Brain microvascular endothelial cell (primary cell): ENCODE data around the gene BAHD1.

Experiments used
- DNase-seq: peaks from one replicate; pipeline ENCODE4 v3.0.0-alpha.2; 2020
- H3K27ac ChIP-seq: fragments of 250-450 bp; sonication (Bioruptor Pico); 2 replicates; pipeline ENCODE4 v1.5.1; 2020; ENCODE audit warnings: mild to moderate bottlenecking, moderate library complexity
- H3K27me3 ChIP-seq: fragments of 250-450 bp; sonication (Bioruptor Pico); replicated peaks from 2 replicates; pipeline ENCODE4 v1.5.1; 2020; ENCODE audit warnings: mild to moderate bottlenecking
- H3K36me3 ChIP-seq: fragments of 250-450 bp; sonication (Bioruptor Pico); replicated peaks from 2 replicates; pipeline ENCODE4 v1.5.1; 2020; ENCODE audit warnings: mild to moderate bottlenecking
- H3K4me3 ChIP-seq: 2 replicates; pipeline ENCODE4 v1.5.1; 2011; ENCODE audit warnings: low read depth, mild to moderate bottlenecking, control low read depth, low read length, moderate library complexity
- CTCF ChIP-seq: IDR thresholded peaks from 2 replicates; pipeline ENCODE4 v1.5.1; 2011; ENCODE audit warnings: low read depth, mild to moderate bottlenecking, moderate library complexity, low read length, control low read depth, inconsistent platforms; ENCODE audit errors: missing control alignments
- in situ Hi-C: cut with HindIII; loops from 2 replicates; pipeline ENCODE4 v1.10.0; 2017; ENCODE audit warnings: low sequenced_read_pairs, low pct_ligation_motif_present

Gene BAHD1

DNA sequence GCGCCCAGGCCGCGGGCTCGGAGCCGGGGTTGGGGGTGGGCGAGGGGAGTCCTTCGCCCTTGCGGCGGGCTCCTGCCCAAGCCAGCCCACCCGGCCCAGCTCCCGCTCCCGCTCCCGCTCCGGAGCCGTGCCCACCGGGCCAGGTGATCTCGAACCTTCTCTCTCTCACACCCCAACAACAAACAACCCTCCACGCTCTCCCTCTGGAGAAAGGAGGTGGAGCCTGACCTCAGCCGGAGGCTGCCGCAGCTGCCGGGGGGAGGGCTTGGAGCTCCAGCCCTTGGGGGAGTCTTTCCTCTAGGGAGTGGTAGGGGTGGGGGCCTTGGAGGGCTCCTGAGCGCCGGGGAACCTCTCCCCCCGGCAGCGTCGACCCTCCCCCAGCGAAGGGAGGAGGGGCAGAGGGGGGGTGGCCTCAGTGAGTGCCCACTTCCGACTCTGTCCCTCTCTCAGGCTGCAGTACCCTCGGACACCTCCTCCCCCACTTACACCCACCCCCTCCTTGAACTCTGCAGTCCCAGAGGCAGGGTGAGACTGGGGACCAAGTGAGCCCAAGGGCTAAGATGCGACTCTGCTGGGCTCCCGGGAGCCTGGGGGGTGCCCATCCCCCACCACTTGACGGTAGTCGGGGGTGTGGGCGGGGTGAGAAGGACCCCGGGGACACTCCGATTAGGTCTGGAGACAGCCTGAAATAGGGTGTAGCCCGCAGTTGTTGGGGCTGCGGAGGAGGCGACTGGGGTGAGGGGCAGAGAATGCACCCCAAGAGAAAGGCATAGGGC, 4.4 kb upstream of the BAHD1 start:
- no peak for DNase-seq
- Histone ChIP-seq H3K27me3 (peaks cover 42% of the 10 kb centered on the region), H3K27ac (no peak overlapping the region), H3K36me3 (no peaks in the 10 kb centered on the region), H3K4me3 (peak overlapping the region; percentile 31)
- no peak for TF ChIP-seq CTCF
- in situ Hi-C loops: no loop called here

DNA sequence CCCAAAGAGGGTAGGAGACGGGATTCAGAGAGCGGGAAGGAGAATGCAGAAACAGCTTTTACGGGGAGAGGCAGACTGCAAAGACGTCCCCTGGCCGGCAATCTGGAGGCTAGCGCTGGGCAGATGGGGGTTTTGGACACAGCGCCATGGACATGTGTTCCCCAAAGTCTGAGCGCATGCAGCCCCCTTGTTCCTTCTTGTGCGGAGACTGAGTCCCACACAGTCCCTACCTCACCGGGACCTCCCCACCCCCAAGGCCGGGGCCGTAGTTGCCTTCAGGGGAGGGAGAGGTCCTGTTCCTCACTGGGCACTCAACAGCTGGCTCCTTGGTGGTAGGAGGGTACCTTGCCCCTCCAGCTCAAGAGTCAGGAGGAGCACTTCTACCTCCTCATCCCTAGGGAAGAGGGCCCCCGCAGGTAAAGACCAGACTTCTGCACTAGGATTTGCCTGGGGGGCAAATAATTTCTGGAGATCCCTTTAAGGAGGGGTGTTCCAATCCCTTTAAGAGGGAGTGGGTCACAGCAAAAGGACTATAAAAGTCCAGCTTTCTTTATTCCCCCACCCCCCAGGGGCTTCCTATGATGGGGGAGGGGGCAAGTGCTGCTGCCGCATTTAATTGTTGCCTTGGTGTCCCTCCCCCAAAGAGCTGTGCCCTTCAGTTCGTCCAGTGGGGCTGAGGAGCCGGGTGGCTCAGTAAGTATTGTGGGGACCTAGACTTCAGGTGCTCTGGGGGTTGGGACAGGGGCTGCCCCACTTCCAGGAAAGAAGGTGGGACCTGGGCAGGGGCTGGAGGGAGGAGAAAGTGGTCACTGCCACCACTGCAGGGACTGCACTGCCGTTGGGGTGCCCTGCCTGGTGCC, 3.6 kb upstream of the BAHD1 start:
- no peak overlapping the region for H3K4me3 ChIP-seq
- no peak for TF ChIP-seq CTCF

GRCh38 chr15:40437752-40438687, 2.7 kb upstream of the BAHD1 start:
- H3K27ac ChIP-seq: no peak overlapping the region
- H3K36me3 ChIP-seq: no peaks in the 10 kb centered on the region
- H3K27me3 ChIP-seq: peaks cover 42% of the 10 kb centered on the region
- in situ Hi-C loops: no loop called here
- DNase-seq: no peak
- TF ChIP-seq CTCF: no peak
- H3K4me3 ChIP-seq: no peak overlapping the region

More for the DNA sequence above, 3.6 kb upstream of the BAHD1 start:
- Histone ChIP-seq H3K27me3 (peaks cover 42% of the 10 kb centered on the region), H3K36me3 (no peaks in the 10 kb centered on the region), H3K27ac (no peak overlapping the region)
- in situ Hi-C loops: no loop called here
- DNase-seq: no peak

DNA sequence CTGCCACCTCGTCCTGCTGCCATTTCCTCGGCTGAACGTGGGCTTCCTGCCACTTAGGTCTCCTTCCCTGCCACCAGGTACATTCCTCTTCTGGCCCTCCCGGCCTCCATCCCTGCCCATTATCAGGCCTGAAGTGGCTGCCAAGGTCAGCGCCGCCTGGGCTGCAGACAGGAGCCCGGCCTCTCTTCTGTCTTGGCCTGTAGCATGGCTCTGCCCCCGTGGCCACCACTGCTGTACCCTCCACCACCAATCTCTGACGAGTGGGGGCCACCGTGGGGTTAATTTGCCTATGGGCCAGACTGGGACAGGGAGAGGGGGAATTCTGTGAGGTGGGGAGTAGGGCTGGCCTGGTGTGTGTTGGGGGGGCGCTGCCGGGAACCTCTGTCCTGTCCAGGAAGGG, 2.0 kb upstream of the BAHD1 start:
- no peak for TF ChIP-seq CTCF
- Histone ChIP-seq H3K36me3 (no peaks in the 10 kb centered on the region), H3K27ac (no peak overlapping the region), H3K4me3 (no peak overlapping the region), H3K27me3 (peaks cover 41% of the 10 kb centered on the region)
- in situ Hi-C loops: no loop called here
- no peak for DNase-seq

- no peaks in the 10 kb centered on the region for H3K36me3 ChIP-seq
- no peak overlapping the region for H3K27ac ChIP-seq
- TF ChIP-seq CTCF: no peak
- in situ Hi-C loops: no loop called here
- DNase-seq: no peak
- peaks cover 35% of the 10 kb centered on the region for H3K27me3 ChIP-seq
- H3K4me3 ChIP-seq: peak overlapping the region; percentile 50
These were observed 1.2 kb upstream of the BAHD1 start for GRCh38 chr15:40439461-40439959.
